ENCODE data around the gene NLRC5.

DNA sequence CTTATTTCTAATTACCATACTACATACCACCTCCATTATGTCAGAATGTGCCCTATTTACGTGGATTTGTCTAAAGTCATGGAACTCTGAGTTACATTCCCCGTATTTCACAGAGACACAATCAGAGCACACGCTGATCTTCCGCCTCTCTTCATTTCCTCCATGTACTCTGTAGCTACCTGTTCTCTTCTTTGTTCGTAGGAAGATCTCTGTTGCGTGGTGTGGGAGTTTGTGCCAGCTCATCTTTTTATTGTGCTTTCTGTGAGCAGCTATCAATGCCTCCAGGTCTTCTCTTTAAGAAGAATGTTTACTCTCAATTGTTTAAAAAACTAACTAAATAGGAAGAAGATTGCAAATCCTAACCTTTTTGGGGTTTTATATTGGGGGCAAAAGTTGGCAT, 26.9 kb downstream of the NLRC5 start:
- TF ChIP-seq, protein P1, sequence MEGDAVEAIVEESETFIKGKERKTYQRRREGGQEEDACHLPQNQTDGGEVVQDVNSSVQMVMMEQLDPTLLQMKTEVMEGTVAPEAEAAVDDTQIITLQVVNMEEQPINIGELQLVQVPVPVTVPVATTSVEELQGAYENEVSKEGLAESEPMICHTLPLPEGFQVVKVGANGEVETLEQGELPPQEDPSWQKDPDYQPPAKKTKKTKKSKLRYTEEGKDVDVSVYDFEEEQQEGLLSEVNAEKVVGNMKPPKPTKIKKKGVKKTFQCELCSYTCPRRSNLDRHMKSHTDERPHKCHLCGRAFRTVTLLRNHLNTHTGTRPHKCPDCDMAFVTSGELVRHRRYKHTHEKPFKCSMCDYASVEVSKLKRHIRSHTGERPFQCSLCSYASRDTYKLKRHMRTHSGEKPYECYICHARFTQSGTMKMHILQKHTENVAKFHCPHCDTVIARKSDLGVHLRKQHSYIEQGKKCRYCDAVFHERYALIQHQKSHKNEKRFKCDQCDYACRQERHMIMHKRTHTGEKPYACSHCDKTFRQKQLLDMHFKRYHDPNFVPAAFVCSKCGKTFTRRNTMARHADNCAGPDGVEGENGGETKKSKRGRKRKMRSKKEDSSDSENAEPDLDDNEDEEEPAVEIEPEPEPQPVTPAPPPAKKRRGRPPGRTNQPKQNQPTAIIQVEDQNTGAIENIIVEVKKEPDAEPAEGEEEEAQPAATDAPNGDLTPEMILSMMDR (IDR thresholded peaks at IDR 0.05; ENCODE audit: insufficient read depth, low read depth, low read length), result no peak
- no peak for TF ChIP-seq EZH2 (IDR thresholded peaks at IDR 0.05; ENCODE audit: insufficient read depth, low read length)
